Lower leg skin (tissue), 3 donors: ENCODE measurements around the gene ANTXR1.

ENCODE experiments used
- POLR2A ChIP-seq, 2 donors: fragments of 450-650 bp; IDR thresholded peaks; one replicate each; pipeline ENCODE4 v1.6.1; 2016 to 2017; ENCODE audit warnings: antibody characterized with exemption in 2 of 2, mild to moderate bottlenecking in 1 of 2, moderate library complexity in 1 of 2
- TF ChIP-seq, protein P1 (sequence below), 3 donors: fragments of 450-650 bp; IDR thresholded peaks; one replicate each; pipeline ENCODE4 v1.5.1; 2016; ENCODE audit warnings: antibody characterized with exemption in 3 of 3, mild to moderate bottlenecking in 3 of 3, moderate library complexity in 2 of 3

DNA sequence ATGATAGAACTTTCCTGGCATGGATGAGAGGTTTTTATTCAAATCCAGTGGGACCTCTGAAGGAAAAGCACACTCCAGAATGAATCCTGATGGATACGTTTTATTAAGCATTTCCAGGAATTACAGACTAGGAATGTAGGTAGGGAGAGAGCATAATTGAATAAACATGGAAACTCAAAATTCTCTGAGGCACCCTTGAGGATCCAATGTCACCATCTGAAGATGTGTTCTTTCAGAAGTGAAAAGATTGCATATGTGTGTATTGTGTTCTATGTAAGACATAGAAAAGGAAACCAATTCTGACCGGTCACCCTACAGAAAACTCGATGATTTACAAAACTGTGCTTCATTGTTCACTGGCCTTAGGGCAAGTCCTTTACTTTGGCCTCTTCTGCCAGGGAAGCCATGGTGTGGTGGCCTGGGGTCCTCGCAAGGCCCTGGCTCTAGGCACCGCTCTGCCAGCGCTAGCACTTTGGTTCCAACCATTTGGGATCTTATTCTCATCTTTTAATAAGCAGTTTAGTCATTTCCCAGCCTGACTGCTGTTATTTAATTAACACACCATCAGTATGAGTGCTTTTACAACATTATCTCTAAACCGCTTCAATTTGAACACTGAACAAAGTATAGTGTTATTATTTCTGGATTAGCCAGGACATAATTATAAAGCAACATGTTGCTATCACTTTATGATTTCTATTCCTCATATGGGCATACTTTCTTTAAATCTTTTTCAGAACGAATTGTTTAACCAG lies 43.1 kb upstream of the ANTXR1 start:
- TF ChIP-seq, protein P1, sequence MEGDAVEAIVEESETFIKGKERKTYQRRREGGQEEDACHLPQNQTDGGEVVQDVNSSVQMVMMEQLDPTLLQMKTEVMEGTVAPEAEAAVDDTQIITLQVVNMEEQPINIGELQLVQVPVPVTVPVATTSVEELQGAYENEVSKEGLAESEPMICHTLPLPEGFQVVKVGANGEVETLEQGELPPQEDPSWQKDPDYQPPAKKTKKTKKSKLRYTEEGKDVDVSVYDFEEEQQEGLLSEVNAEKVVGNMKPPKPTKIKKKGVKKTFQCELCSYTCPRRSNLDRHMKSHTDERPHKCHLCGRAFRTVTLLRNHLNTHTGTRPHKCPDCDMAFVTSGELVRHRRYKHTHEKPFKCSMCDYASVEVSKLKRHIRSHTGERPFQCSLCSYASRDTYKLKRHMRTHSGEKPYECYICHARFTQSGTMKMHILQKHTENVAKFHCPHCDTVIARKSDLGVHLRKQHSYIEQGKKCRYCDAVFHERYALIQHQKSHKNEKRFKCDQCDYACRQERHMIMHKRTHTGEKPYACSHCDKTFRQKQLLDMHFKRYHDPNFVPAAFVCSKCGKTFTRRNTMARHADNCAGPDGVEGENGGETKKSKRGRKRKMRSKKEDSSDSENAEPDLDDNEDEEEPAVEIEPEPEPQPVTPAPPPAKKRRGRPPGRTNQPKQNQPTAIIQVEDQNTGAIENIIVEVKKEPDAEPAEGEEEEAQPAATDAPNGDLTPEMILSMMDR (IDR thresholded peaks at IDR 0.05) = no peak
- TF ChIP-seq POLR2A (IDR thresholded peaks at IDR 0.05) = no peak
